AG04449 (cell line): ENCODE results near the gene BRD7.

Source experiments
- CTCF ChIA-PET: fragments of 350-600 bp; formaldehyde crosslinking; extraction: SDS; loops from one replicate; lab custom pipeline; 2021; ENCODE audit warnings: antibody characterized with exemption; lab: Yijun Ruan, JAX
- POLR2A ChIA-PET: fragments of 400-600, 350-600 bp; formaldehyde crosslinking; extraction: SDS; loops from one replicate; lab custom pipeline; 2020; ENCODE audit warnings: antibody characterized with exemption, inconsistent platforms; lab: Yijun Ruan, JAX
- DNase-seq: peaks from one replicate; pipeline ENCODE4 v3.0.0-alpha.2; 2010; ENCODE audit warnings: low read depth, low spot score
- H3K4me3 ChIP-seq: 2 replicates; pipeline ENCODE4 v1.5.1; 2011; ENCODE audit warnings: low read depth, mild to moderate bottlenecking, control low read depth, low read length
- CTCF ChIP-seq: IDR thresholded peaks from one replicate; pipeline ENCODE4 v1.5.1; 2011; ENCODE audit warnings: mild to moderate bottlenecking, moderate library complexity, low read length, control low read depth, inconsistent platforms; ENCODE audit not compliant: insufficient read depth; ENCODE audit errors: missing control alignments

The BRD7 gene

GRCh38 chr16:50289950-50290764, 78.6 kb downstream of the BRD7 start:
- POLR2A ChIA-PET = no interaction called here

GRCh38 chr16:50288920-50289319, 79.9 kb downstream of the BRD7 start:
- ChIA-PET POLR2A (no interaction called here), CTCF (no interaction called here)
- no peak for TF ChIP-seq CTCF
- H3K4me3 ChIP-seq = no peak overlapping the region
- no peak for DNase-seq

More at GRCh38 chr16:50289950-50290764, 78.6 kb downstream of the BRD7 start:
- no peak overlapping the region for H3K4me3 ChIP-seq
- no peak for TF ChIP-seq CTCF
- CTCF ChIA-PET = interaction anchor here (0.9 kb wide), 1 partner anchor 265 kb away, joined by 4 read pairs; the partner anchor contains the start of gene CNEP1R1
- no peak for DNase-seq

GRCh38 chr16:50288026-50288425, 80.8 kb downstream of the BRD7 start:
- H3K4me3 ChIP-seq = no peak overlapping the region
- no peak for DNase-seq
- ChIA-PET POLR2A (no interaction called here), CTCF (no interaction called here)
- no peak for TF ChIP-seq CTCF

DNA sequence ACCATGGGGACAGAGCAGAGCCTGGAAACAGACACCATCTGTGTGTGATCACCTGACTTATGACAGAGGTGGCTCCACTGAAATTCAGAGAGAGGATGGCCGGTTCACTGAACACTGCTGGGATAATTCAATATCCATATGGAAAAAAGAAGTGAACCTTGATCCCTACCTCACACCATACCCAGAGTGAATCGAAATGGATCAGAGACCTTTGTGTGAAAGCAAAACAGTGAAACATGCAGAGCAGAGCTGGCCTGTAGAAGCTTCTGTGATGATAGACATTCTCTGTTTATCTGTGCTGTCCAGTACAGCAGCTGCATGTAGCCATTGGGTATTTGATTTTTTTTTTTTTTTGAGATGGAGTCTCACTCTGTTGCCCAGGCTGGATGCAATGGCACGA, 82.1 kb downstream of the BRD7 start:
- POLR2A ChIA-PET = interaction anchor here (0.8 to 1.0 kb wide), 2 partner anchors 14 to 21 kb away, joined by 3 read pairs; no protein-coding TSS in a partner anchor

GRCh38 chr16:50285406-50286003, 83.3 kb downstream of the BRD7 start:
- ChIA-PET CTCF (interaction anchor here (0.7 kb wide), 1 partner anchor 75 kb away, joined by 3 read pairs; no protein-coding TSS in a partner anchor), POLR2A (no interaction called here)
- no peak overlapping the region for H3K4me3 ChIP-seq
- TF ChIP-seq CTCF = no peak
- no peak for DNase-seq

More for the DNA sequence above, 82.1 kb downstream of the BRD7 start:
- no peak for TF ChIP-seq CTCF
- DNase-seq = no peak
- H3K4me3 ChIP-seq = no peak overlapping the region
- CTCF ChIA-PET = no interaction called here
